HL-60 (cell line): ENCODE data around the gene FBN1.

Experiments used
- CTCF ChIP-seq: IDR thresholded peaks from one replicate; pipeline ENCODE4 v1.5.1; 2011; ENCODE audit warnings: low read length, control low read depth, inconsistent platforms; ENCODE audit not compliant: insufficient read depth
- REST ChIP-seq: IDR thresholded peaks from 2 replicates; pipeline ENCODE4 v1.6.1; 2012; ENCODE audit warnings: low read depth; ENCODE audit not compliant: insufficient replicate concordance

GRCh38 chr15:48467801-48468200 lies 177.7 kb downstream of the FBN1 start:
- no peak for TF ChIP-seq CTCF
- TF ChIP-seq REST = no peak
